ENCODE measurements around the gene USP17L29. TPM values are rescaled to one million over a fixed set of nuclear protein-coding genes. Genes with fewer than 3 reads are reported as not detected.
"Not testable (repeated sequence)": the region's sequence is repeated elsewhere in the genome, so short reads cannot be mapped to it uniquely, and the experiment has no call there.

The USP17L29 gene, protein sequence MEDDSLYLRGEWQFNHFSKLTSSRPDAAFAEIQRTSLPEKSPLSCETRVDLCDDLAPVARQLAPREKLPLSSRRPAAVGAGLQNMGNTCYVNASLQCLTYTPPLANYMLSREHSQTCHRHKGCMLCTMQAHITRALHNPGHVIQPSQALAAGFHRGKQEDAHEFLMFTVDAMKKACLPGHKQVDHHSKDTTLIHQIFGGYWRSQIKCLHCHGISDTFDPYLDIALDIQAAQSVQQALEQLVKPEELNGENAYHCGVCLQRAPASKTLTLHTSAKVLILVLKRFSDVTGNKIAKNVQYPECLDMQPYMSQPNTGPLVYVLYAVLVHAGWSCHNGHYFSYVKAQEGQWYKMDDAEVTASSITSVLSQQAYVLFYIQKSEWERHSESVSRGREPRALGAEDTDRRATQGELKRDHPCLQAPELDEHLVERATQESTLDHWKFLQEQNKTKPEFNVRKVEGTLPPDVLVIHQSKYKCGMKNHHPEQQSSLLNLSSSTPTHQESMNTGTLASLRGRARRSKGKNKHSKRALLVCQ
- polyA plus RNA-seq (ENCODE audit: insufficient read length) = not detected

DNA sequence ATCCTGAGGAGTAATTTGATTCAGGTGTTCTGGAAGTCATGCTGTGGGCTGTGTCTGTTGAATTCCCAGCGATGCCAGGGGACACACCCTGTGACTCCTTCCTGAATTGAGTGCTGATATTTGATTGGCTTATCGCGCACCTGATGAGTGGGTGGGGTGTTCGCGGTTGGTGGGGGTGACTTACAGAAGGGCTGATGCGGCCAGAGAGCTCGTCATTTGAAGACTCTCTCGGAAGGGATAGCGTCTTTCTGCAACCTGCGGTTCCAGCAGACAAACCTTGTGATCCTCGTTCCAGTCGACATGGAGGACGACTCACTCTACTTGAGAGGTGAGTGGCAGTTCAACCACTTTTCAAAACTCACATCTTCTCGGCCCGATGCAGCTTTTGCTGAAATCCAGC is at the start of gene USP17L29:
USP17L29 (plus strand) TSS at position 301 of the 400 bp plus-strand sequence; CDS start at position 301, 0 bp downstream.
- not testable (repeated sequence) for DNase-seq

DNA sequence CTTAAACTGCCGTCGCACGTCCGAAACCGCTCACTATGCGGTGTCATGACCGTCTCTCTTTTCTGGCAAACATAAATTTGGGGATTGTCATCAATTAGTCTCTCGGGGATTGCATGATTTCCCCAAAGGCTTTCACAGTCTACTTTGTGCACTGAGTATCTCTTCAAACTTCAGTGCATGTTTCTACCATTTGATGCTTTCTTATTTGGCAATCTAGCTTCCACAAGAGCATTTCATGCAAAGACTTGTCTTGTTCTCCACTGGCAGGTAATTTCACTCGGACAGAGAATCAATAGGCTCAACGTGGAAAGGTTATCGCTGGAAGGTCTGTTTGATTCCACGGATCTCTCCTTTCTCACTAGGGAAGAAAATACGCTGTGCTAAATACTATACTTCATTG is 29.2 kb upstream of the USP17L29 start:
- not testable (repeated sequence) for DNase-seq

DNA sequence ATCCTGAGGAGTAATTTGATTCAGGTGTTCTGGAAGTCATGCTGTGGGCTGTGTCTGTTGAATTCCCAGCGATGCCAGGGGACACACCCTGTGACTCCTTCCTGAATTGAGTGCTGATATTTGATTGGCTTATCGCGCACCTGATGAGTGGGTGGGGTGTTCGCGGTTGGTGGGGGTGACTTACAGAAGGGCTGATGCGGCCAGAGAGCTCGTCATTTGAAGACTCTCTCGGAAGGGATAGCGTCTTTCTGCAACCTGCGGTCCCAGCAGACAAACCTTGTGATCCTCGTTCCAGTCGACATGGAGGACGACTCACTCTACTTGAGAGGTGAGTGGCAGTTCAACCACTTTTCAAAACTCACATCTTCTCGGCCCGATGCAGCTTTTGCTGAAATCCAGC is 28.6 kb upstream of the USP17L29 start, which contains the start of gene USP17L24:
USP17L24 (plus strand) TSS at position 301 of the 400 bp plus-strand sequence; CDS start at position 301, 0 bp downstream.
- not testable (repeated sequence) for DNase-seq

DNA sequence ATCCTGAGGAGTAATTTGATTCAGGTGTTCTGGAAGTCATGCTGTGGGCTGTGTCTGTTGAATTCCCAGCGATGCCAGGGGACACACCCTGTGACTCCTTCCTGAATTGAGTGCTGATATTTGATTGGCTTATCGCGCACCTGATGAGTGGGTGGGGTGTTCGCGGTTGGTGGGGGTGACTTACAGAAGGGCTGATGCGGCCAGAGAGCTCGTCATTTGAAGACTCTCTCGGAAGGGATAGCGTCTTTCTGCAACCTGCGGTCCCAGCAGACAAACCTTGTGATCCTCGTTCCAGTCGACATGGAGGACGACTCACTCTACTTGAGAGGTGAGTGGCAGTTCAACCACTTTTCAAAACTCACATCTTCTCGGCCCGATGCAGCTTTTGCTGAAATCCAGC is 23.8 kb upstream of the USP17L29 start, which contains the start of gene USP17L25:
USP17L25 (plus strand) TSS at position 301 of the 400 bp plus-strand sequence; CDS start at position 301, 0 bp downstream.
- DNase-seq = not testable (repeated sequence)

DNA sequence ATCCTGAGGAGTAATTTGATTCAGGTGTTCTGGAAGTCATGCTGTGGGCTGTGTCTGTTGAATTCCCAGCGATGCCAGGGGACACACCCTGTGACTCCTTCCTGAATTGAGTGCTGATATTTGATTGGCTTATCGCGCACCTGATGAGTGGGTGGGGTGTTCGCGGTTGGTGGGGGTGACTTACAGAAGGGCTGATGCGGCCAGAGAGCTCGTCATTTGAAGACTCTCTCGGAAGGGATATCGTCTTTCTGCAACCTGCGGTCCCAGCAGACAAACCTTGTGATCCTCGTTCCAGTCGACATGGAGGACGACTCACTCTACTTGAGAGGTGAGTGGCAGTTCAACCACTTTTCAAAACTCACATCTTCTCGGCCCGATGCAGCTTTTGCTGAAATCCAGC is 19.1 kb upstream of the USP17L29 start, which contains the start of gene USP17L26:
USP17L26 (plus strand) TSS at position 301 of the 400 bp plus-strand sequence; CDS start at position 301, 0 bp downstream.
- DNase-seq = not testable (repeated sequence)

DNA sequence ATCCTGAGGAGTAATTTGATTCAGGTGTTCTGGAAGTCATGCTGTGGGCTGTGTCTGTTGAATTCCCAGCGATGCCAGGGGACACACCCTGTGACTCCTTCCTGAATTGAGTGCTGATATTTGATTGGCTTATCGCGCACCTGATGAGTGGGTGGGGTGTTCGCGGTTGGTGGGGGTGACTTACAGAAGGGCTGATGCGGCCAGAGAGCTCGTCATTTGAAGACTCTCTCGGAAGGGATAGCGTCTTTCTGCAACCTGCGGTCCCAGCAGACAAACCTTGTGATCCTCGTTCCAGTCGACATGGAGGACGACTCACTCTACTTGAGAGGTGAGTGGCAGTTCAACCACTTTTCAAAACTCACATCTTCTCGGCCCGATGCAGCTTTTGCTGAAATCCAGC is 14.3 kb upstream of the USP17L29 start, which contains the start of gene USP17L5:
USP17L5 (plus strand) TSS at position 301 of the 400 bp plus-strand sequence; CDS start at position 301, 0 bp downstream.
- not testable (repeated sequence) for DNase-seq

DNA sequence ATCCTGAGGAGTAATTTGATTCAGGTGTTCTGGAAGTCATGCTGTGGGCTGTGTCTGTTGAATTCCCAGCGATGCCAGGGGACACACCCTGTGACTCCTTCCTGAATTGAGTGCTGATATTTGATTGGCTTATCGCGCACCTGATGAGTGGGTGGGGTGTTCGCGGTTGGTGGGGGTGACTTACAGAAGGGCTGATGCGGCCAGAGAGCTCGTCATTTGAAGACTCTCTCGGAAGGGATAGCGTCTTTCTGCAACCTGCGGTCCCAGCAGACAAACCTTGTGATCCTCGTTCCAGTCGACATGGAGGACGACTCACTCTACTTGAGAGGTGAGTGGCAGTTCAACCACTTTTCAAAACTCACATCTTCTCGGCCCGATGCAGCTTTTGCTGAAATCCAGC is 9.6 kb upstream of the USP17L29 start, which contains the start of gene USP17L27:
USP17L27 (plus strand) TSS at position 301 of the 400 bp plus-strand sequence; CDS start at position 301, 0 bp downstream.
- not testable (repeated sequence) for DNase-seq

DNA sequence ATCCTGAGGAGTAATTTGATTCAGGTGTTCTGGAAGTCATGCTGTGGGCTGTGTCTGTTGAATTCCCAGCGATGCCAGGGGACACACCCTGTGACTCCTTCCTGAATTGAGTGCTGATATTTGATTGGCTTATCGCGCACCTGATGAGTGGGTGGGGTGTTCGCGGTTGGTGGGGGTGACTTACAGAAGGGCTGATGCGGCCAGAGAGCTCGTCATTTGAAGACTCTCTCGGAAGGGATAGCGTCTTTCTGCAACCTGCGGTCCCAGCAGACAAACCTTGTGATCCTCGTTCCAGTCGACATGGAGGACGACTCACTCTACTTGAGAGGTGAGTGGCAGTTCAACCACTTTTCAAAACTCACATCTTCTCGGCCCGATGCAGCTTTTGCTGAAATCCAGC is 4.8 kb upstream of the USP17L29 start, which contains the start of gene USP17L28:
USP17L28 (plus strand) TSS at position 301 of the 400 bp plus-strand sequence; CDS start at position 301, 0 bp downstream.
- not testable (repeated sequence) for DNase-seq

DNA sequence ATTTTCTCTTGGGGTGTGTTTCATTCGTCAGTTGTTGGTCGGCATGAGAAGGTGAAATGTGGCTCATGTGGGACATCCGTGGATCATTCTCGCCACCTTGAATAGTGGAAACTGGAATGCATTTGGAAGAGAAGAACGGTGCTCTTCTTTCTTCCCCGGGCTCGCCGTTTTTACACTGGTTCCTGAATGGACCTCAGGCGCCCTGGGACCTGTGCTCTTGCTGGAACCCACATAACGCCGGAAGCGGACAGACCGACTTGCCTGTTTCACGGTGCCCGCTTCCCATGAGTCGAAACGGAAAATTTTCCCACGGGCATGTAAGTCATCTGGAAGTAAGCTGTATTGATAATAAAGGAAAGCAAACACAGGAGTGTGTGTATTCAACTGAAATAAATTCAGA is 2.6 kb upstream of the USP17L29 start:
- DNase-seq = not testable (repeated sequence)

DNA sequence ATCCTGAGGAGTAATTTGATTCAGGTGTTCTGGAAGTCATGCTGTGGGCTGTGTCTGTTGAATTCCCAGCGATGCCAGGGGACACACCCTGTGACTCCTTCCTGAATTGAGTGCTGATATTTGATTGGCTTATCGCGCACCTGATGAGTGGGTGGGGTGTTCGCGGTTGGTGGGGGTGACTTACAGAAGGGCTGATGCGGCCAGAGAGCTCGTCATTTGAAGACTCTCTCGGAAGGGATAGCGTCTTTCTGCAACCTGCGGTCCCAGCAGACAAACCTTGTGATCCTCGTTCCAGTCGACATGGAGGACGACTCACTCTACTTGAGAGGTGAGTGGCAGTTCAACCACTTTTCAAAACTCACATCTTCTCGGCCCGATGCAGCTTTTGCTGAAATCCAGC is 9.4 kb downstream of the USP17L29 start, which contains the start of gene USP17L30:
USP17L30 (plus strand) TSS at position 301 of the 400 bp plus-strand sequence; CDS start at position 301, 0 bp downstream.
- not testable (repeated sequence) for DNase-seq

DNA sequence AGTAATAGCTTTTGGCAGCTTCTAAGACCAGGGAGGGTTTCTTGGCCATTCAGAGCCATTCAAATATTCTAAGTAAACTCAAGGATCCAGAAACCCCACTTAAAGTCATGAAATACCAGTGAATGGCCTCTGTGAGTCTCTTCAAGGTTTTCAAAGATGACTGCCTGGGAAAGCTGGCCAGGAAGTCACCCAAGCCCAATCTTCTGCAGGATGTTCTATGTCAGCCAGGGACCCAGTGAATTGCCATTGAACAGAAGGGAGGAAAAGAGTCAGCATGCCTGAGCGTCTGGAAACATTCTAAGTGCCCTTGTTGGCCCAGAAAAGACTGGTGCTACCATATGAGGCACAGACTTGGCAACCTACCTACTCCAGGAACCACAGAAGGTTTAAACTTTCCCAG is 26.4 kb downstream of the USP17L29 start:
- DNase-seq = not testable (repeated sequence)

DNA sequence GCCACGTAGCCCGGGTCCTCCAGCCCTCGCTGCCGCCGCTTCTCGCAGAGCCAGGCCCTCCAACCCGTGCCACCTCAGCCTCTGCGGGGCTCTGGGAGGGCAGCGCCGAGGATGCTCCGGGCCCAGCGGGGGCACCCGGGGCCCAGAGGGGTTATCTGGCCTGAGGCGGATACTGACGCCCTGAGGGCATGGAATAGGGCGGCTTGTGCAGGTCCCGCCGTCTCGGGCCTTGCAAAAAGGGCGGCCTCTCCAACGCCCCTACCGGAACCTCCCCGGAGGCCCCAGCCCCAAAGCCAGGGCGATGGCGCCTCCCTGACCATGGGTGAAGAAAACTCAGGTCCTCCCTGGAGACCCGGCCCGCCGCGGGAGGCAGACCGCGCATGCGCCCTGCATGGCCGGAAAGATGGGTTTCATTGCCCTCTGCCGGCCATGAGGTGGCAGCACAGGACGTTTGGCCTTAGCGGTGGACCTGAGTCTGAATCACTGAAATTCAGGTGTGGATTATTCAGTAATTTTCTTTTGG is 27.6 kb downstream of the USP17L29 start:
- not testable (repeated sequence) for DNase-seq

DNA sequence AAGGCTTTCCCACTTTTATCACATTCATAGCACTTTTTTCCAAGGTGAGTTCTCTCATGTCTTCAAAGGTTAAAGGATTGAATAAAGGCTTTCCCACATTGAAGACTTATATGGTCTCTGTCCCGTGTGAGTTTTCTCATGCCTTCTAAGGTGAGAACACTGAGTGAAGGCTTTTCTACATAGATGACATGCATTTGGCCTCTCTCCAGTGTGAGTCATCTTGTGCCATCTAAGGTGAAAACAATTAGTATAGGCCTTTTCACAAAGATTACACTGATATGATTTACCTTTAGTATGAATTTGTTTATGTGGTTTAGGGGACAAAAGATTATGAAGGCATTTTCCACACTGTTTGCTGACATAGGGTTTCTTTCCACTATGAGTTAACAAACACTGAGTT is 30.7 kb downstream of the USP17L29 start:
- no peak for DNase-seq

DNA sequence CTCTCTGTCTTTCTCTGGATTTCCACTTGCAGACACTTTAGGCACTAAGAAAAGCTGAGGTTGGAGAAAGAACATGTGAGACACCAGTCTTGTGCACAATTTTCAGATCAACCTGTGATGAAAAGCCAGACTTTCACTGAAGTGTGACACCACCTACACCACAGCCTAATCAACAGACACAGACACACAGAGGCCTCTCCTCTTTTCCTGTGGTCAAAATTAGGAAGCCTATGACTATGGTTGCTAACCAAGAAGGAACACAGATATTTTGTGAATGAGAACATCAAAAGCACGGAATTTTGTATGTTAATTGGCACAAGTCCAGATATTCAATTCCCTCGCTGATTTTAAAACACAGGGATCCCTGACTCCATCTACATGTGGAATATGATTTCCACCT is 35.6 kb downstream of the USP17L29 start:
- not testable (repeated sequence) for DNase-seq

Other genes starting within 250 kb of the USP17L29 start
- gene FAM90A26, start 183.2 kb upstream of the USP17L29 start, polyA plus RNA-seq (ENCODE audit: insufficient read length) = 0.08 TPM
- gene USP17L10, start 143.0 kb upstream of the USP17L29 start, polyA plus RNA-seq (ENCODE audit: insufficient read length) = not detected
- gene USP17L11, start 138.2 kb upstream of the USP17L29 start, polyA plus RNA-seq (ENCODE audit: insufficient read length) = not detected
- not detected for gene USP17L12, start 133.5 kb upstream of the USP17L29 start, polyA plus RNA-seq (ENCODE audit: insufficient read length)
- not detected for gene USP17L13, start 128.7 kb upstream of the USP17L29 start, polyA plus RNA-seq (ENCODE audit: insufficient read length)
- gene USP17L15, start 119.3 kb upstream of the USP17L29 start, polyA plus RNA-seq (ENCODE audit: insufficient read length) = not detected
- gene USP17L17, start 109.8 kb upstream of the USP17L29 start, polyA plus RNA-seq (ENCODE audit: insufficient read length) = not detected
- not detected for gene USP17L18, start 105.0 kb upstream of the USP17L29 start, polyA plus RNA-seq (ENCODE audit: insufficient read length)
- not detected for gene USP17L19, start 100.3 kb upstream of the USP17L29 start, polyA plus RNA-seq (ENCODE audit: insufficient read length)
- not detected for gene USP17L20, start 95.5 kb upstream of the USP17L29 start, polyA plus RNA-seq (ENCODE audit: insufficient read length)
- gene USP17L21, start 90.8 kb upstream of the USP17L29 start, polyA plus RNA-seq (ENCODE audit: insufficient read length) = not detected
- not detected for gene USP17L22, start 86.0 kb upstream of the USP17L29 start, polyA plus RNA-seq (ENCODE audit: insufficient read length)
- gene USP17L24, start 28.5 kb upstream of the USP17L29 start, polyA plus RNA-seq (ENCODE audit: insufficient read length) = not detected
- gene USP17L25, start 23.7 kb upstream of the USP17L29 start, polyA plus RNA-seq (ENCODE audit: insufficient read length) = not detected
- not detected for gene USP17L26, start 19.0 kb upstream of the USP17L29 start, polyA plus RNA-seq (ENCODE audit: insufficient read length)
- gene USP17L5, start 14.2 kb upstream of the USP17L29 start, polyA plus RNA-seq (ENCODE audit: insufficient read length) = not detected
- gene USP17L27, start 9.5 kb upstream of the USP17L29 start, polyA plus RNA-seq (ENCODE audit: insufficient read length) = not detected
- not detected for gene USP17L28, start 4.7 kb upstream of the USP17L29 start, polyA plus RNA-seq (ENCODE audit: insufficient read length)
- gene USP17L30, start 9.5 kb downstream of the USP17L29 start, polyA plus RNA-seq (ENCODE audit: insufficient read length) = not detected
- gene DEFB131A, start 90.8 kb downstream of the USP17L29 start, polyA plus RNA-seq (ENCODE audit: insufficient read length) = not detected

Data from hindlimb muscle (tissue), 1 donor.